Hematopoietic multipotent progenitor cell (in vitro differentiated cells): ENCODE results near the gene NAP1L5. TPM values are rescaled to one million over a fixed set of nuclear protein-coding genes. Genes with fewer than 3 reads are reported as not detected.
A peak's percentile ranks its signal among the peaks of the same experiment; 100 is the strongest.

ENCODE experiments used
- DNase-seq, 3 donors: peaks; one replicate each; pipeline ENCODE4 v3.0.0-alpha.2; 2011 to 2015; ENCODE audit warnings: low read depth in 2 of 3, low spot score in 2 of 3
- total RNA-seq: library from RNA; depleted of rRNA; stranded (reverse); fragments of >200 nt; gene quantifications from one replicate; pipeline ENCODE4 v1.2.3, GENCODE V29; 2012

Gene NAP1L5
- total RNA-seq, 1 donor = 3.5 TPM

DNA sequence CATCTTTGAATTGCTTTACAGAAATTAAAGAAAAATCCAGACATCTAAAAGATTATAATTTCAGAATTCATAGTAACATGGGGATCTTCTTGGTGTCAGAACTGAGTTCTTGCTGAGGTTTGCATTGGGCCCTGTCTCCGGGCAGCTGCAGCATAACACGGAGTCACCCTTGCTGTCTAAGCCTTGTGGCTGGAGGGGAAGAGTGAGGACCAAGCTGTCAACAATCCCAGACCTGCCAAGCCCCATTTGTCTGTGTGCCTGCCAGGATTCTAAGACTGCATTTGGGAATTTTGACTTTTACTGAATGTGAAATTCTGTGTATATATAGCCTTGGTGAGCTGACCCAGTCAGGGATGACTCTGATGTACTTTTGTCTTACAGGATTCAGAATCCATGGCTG lies 25.2 kb upstream of the NAP1L5 start:
- DNase-seq = no peak

DNA sequence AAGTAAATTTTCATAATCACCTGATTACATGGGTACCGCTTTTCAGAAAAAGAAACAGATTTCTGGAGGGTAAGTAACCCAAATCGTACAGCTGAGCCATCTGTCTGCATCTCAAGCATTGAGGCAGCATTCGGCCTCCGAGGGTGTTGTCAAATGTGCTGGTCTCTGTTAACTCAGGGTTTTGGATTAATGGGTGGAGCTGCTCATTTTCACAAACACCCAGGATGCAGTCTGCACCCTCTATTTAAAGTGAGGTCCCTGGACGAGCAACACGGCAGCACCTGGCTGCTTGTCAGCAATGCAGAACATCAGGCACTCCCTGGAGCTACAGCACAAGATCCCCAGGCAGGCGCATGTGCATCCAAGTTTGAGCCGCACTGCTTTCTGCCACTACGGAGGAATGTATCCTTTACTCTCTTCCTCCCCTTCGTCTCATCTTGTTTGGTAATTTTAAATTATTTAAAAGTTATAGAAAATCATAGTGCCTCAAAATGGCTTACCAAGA lies 24.7 kb upstream of the NAP1L5 start:
- DNase-seq = no peak

- no peak for DNase-seq
These were observed 23.1 kb upstream of the NAP1L5 start for GRCh38 chr4:88720451-88721428.

DNA sequence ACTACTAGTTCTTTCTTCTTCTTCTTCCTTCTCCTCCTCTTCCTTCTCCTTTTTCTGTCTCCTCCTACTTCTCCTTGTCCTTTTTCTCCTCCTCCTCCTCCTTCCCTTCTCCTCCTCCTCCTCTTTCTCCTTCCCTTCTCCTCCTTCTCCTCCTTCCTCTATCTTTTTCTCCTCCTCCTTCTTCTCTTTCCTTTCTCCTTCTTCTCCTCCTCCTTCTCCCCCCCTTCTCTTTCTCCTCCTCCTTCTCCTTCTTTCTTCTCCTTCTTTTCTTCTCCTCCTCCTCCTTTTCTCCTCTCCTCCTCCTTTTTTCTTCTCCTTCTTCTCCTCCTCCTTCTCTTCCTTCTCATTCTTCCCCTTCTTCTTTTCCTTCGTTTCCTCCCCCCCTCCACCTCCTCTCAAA lies 21.8 kb upstream of the NAP1L5 start:
- DNase-seq = no peak

DNA sequence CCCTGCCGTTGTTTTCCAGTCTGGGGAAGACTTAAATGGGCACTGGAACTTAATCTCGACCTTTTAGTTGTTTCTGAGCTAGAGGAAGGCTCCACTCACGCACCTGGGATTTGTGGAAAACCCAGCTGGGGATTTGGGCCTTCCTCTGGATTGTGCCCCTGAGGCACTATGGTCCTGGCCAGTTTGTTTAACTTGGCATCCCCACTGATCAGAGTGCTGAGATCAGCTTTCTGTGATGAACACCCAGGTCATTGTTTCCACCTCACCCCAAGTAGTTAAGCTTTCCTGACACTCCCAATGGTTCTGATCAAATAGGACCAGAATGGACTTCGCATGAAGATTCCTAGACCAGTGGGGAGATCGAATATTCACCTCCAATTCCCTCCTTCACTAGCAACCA lies 20.5 kb upstream of the NAP1L5 start:
- no peak for DNase-seq

- DNase-seq = no peak
These were observed 16.2 kb upstream of the NAP1L5 start for GRCh38 chr4:88713782-88714181.

GRCh38 chr4:88709989-88710388 lies 12.4 kb upstream of the NAP1L5 start:
- DNase-seq = no peak

- DNase-seq = peak in 1 of 3 donors; percentile 31
These were observed 8.9 kb upstream of the NAP1L5 start for GRCh38 chr4:88706574-88706973.

DNA sequence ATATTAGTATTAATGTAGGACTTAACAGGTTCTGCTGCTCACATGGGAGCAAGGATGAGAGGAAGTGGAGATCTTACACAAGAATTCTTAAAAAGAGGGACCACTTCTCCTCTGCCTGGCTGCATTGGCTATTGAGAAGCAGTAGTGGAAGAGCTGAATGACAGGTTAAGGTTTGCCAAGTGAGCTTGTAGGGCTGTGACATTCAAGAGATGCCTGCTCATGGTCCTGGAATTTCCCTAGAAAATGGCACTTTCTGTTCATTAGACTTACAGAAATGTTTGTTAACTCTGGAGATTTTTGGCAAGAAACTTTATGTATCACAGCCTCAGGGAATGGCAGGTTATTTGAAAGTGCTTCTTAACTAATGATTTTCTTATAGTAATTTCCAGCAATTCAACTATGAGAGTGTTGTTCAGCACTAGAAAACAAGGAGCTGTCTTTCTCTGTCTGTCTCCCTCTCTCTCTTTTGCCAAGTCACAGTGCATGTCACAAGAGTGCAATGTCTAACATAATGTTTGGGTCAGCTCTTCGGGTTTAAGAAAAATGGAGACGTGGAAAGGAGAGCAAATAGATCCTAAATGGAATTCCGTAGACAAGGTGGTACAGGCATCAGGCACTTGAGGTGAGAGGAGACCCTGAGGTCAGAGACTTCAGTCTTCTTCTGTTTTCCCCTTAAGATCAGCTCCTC lies 8.3 kb upstream of the NAP1L5 start:
- no peak for DNase-seq

GRCh38 chr4:88705223-88705622 lies 7.6 kb upstream of the NAP1L5 start:
- no peak for DNase-seq

- DNase-seq = peak in 1 of 3 donors; percentile 12
These were observed 5.2 kb upstream of the NAP1L5 start for GRCh38 chr4:88702782-88703181.

DNA sequence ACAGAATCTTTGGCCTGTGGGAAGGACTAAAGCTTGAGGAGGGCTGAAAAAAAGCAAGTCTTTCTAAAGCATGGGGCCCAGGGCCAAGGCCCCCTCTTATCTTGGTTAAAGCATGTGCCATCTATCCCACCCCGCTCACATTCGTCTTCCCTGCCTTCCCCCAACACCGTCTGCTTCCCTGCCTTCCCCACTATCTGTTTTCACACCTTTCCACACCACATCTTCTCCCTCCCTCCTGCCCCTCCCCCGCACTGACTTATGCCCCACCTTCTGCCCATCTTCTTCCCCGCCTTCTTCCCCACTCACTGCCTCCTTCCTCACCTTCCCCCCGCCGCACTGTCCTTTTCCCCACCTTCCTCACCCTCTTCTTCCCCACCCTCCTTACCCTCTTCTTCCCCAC lies 890 bp upstream of the NAP1L5 start:
- no peak for DNase-seq

DNA sequence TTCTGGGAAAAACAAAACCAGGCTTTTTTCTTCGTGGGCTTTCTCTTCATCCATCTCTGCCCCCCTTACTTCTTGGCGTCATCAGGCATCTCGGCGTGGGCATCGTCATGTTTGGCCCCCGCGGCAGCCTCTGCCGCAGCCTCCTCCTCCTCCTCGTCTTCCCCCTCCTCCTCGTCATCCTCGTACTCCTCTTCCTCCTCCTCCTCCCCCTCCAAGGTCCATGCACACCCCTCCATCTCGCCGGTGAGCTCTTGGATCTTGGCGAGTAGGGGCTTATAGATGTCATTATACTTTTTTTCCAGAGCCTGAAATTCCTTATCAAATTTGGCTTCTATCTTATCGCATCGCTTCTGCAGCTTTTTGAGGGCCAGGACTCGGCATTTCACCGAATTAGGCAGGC lies 488 bp downstream of the NAP1L5 start:
- DNase-seq = peak in 1 of 3 donors; percentile 43

DNA sequence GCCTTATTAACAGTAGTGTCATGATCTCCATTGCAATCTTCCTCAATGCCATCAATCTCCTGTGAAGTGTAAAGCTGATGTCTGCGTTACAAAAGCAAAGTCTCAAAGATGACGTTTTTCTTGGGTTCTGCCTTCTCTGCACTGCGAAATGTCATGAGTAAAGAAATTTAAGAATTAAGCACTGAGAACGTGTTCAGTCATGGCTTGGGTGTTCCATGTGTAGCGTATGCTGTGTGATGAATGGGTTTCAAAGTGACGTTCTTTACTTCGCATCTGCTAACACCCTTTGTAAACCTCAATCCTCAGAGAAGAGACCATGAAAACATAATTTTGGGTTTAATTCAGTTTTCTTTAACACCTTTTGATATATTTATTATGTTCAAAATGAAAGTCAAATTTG lies 999 bp downstream of the NAP1L5 start:
- DNase-seq = no peak

DNA sequence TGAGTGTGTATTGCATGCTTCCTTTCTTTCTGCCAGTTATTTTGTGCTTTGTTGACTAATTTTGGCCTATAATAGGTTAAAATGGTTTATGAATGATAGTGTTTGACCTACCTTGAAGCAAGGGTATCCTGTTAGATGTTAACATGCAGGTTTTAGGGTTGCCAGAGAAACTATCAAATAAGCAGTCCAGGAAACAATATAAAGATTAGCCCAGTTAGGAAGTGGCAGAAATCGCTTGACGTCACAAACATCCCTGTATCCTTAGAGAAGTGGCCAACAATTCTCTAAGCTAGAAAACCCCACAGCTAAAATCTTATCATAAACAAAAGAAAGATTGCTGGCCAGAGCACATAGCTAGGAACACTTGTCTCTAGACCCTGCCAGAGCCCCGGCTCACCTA lies 3.8 kb downstream of the NAP1L5 start:
- peak in 1 of 3 donors; percentile 54 for DNase-seq

DNA sequence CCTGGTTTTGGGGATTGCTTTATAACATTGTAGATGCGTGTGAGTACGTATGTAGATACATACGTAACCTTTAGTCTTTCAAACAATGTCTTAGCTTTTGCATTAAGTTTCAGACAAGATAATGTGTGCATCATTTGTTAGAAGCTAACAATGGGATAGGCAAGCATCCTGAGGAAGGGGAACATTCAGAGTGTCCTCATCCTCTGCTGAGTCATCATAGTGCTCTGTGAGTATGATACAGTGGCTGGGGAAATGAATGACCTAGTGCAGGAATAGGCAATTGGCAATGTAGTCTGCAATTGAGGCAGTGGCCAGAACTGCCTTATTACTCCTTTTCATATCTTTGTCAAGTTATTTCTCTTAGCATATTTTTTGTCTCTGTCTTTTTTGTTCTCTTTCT lies 7.3 kb downstream of the NAP1L5 start:
- DNase-seq = no peak

DNA sequence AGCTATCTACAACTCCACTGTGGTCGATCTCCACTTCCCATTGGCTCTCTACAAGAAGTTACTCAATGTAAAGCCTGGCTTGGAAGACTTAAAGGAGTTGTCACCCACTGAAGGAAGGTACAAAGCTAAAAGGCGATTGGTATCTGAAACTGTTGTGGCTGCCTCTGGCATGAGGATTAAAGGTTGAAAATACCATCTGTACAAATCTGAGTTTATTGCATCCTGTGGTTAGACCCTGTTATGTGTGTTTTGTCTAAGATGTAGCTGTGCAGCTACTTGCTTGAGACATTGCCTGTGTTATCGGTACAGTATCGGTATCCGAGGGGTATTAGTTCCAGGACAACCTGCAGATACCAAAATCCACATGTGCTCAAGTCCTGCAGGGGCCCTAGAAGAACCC lies 16.4 kb downstream of the NAP1L5 start:
- no peak for DNase-seq

DNA sequence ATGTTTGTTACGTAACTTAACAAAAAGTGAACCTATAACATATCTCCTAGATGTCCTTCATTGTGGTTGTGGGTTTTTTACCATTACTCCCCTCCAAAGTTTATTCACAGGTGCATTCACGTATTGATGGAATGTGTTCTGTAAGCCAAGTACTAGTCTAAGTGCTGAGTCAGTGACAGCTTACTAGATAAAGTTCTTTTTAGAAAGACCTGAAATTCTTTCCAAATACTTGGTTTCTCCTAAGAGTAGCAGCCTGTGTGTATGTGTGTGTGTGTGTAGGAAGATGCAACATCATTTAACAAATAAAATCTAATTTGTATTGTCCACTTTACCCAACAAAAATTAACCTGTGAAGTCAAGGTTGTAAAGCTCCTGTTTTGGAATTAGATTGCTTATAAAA lies 22.1 kb downstream of the NAP1L5 start:
- no peak for DNase-seq

GRCh38 chr4:88674979-88675378 lies 22.6 kb downstream of the NAP1L5 start:
- no peak for DNase-seq

- no peak for DNase-seq
These were observed 23.1 kb downstream of the NAP1L5 start for GRCh38 chr4:88674565-88674964.

DNA sequence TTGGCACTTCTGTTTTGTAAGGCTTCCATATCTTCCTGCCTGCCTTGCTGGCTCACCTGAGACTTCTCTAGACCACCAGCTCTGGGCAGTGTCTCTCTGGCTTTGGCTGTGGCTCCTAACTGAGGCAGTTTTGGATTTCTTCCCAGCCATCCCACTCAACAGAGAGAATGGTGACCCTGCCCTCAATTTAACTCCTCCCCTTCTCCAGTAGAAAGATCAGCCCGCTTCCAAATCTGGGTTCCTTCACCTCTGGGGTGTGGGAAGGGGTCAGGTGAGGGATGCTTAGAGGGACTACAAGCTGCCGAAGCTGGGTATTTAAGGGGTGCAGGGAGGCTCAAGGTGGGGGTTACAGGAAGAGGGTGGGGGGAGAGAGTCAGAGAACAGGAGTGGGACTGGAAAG lies 23.7 kb downstream of the NAP1L5 start:
- no peak for DNase-seq

DNA sequence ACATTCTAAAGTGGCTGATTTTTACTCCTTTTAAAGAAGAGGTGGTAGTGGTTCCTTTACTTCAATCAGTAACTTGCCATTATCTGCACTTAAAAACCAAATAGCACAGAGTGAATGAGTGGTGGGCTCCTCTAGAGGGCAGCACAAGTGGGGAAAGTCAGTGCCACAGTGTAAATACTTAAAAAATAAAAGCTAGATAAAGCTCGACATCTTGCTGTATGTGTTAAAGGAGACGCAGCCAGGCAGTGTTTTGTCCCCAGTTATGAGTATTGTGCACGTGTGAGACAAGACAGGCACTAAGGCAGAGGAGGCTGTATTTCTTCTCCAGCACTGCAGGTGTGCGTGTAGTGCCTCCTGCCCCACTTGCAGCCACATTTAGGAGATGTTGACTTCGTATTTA lies 24.6 kb downstream of the NAP1L5 start:
- peak in 2 of 3 donors; percentile 46 to 70 for DNase-seq
